Kidney epithelial cell (primary cell): Measurements from ENCODE around the gene GSAP. TPM values are rescaled to one million over a fixed set of nuclear protein-coding genes. Genes with fewer than 3 reads are reported as not detected.

Experiments used
- DNase-seq: peaks from one replicate; pipeline ENCODE4 v3.0.0-alpha.2; 2010; ENCODE audit warnings: low read depth
- H3K27me3 ChIP-seq: 2 replicates; pipeline ENCODE4 v1.6.0; 2011; ENCODE audit warnings: low read length; ENCODE audit not compliant: control insufficient read depth, insufficient read depth
- H3K36me3 ChIP-seq: 2 replicates; pipeline ENCODE4 v1.5.1; 2011; ENCODE audit warnings: low read length; ENCODE audit not compliant: control insufficient read depth, insufficient read depth
- H3K4me3 ChIP-seq: 2 replicates; pipeline ENCODE4 v1.5.1; 2011; ENCODE audit warnings: low read depth, mild to moderate bottlenecking, control low read depth, low read length
- total RNA-seq: library from RNA; depleted of rRNA; stranded (reverse); fragments of >200 nt; gene quantifications from 2 replicates; pipeline ENCODE4 v1.2.3, GENCODE V29; 2015
- TF ChIP-seq, protein P1 (sequence below): IDR thresholded peaks from 2 replicates; pipeline ENCODE4 v1.5.1; 2011; ENCODE audit warnings: mild to moderate bottlenecking, moderate library complexity, low read length, control low read depth, inconsistent platforms; ENCODE audit not compliant: insufficient read depth, poor library complexity, severe bottlenecking

GSAP gene
- total RNA-seq, 1 donor from 2014 or later, result 4.3 TPM

DNA sequence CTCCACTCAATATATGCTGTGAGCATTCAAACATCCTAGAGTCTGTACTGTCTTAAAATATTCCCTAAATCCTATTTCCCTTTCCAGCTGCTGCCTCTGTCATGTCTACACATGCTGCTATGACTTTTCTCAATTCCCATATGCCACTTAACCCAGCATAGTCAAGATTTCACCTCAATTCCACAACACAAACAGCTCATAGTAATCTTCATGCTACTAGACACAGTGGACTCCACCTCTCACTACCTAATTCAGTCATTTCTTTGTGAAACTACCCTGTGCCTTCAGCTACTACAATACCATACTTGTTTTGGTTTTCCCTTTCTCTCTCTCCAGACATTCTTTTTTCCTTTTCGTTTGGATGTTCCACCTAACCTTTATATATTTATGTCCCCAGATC is 45.5 kb downstream of the GSAP start:
- Histone ChIP-seq H3K36me3 (no peaks in the 10 kb centered on the region), H3K27me3 (no peaks in the 10 kb centered on the region), H3K4me3 (no peak overlapping the region)
- no peak for DNase-seq
- TF ChIP-seq, protein P1, sequence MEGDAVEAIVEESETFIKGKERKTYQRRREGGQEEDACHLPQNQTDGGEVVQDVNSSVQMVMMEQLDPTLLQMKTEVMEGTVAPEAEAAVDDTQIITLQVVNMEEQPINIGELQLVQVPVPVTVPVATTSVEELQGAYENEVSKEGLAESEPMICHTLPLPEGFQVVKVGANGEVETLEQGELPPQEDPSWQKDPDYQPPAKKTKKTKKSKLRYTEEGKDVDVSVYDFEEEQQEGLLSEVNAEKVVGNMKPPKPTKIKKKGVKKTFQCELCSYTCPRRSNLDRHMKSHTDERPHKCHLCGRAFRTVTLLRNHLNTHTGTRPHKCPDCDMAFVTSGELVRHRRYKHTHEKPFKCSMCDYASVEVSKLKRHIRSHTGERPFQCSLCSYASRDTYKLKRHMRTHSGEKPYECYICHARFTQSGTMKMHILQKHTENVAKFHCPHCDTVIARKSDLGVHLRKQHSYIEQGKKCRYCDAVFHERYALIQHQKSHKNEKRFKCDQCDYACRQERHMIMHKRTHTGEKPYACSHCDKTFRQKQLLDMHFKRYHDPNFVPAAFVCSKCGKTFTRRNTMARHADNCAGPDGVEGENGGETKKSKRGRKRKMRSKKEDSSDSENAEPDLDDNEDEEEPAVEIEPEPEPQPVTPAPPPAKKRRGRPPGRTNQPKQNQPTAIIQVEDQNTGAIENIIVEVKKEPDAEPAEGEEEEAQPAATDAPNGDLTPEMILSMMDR, result no peak

- no peak overlapping the region for H3K4me3 ChIP-seq
- no peaks in the 10 kb centered on the region for H3K27me3 ChIP-seq
- TF ChIP-seq, protein P1, result no peak
- DNase-seq, result no peak
- no peaks in the 10 kb centered on the region for H3K36me3 ChIP-seq
Observed at GRCh38 chr7:77368974-77369373, 47.2 kb downstream of the GSAP start.

DNA sequence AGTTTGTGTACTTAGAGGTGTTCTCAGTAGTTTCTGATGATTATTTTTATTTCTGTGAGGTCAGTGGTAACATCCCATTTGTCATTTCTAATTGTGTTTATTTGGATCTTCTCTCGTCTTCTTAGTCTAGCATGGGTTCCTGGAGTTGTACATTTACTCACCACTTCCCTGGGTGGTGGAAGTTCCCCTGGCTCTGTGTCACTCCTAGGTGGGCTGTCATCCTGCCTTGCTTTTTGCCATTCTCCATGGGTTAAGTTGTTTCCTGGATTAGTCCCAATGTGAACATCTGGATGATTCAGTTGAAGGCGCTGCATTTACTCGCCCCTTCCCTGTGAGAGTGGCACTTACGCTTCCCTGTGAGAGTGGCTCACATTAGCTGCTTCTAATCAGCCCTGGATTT is 48.2 kb downstream of the GSAP start:
- Histone ChIP-seq H3K4me3 (no peak overlapping the region), H3K27me3 (no peaks in the 10 kb centered on the region), H3K36me3 (no peaks in the 10 kb centered on the region)
- no peak for DNase-seq
- TF ChIP-seq, protein P1, result no peak

DNA sequence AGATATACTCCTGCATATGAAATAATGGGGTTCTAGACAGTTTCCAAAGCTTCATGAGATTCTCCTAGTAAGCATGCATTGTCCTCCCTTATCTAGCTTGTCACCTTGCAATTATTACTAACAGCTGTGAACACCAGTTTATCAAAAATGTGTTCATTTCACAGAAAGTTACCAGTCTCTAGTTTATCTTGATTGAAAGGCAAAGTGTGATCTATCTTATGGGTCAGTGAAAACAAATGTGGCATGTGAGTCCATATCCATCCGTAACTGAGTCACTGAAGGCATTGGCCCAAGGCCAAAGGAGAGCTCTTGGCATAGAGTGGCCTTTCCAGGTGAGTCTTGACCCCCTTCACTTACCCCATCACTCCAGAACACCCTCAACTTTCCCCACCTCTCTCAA is 53.2 kb downstream of the GSAP start:
- Histone ChIP-seq H3K36me3 (no peaks in the 10 kb centered on the region), H3K27me3 (no peaks in the 10 kb centered on the region), H3K4me3 (no peak overlapping the region)
- DNase-seq, result no peak
- TF ChIP-seq, protein P1, result no peak

GRCh38 chr7:77360969-77361368 is 55.2 kb downstream of the GSAP start:
- no peak for DNase-seq
- Histone ChIP-seq H3K4me3 (no peak overlapping the region), H3K36me3 (no peaks in the 10 kb centered on the region), H3K27me3 (no peaks in the 10 kb centered on the region)
- TF ChIP-seq, protein P1, result no peak

DNA sequence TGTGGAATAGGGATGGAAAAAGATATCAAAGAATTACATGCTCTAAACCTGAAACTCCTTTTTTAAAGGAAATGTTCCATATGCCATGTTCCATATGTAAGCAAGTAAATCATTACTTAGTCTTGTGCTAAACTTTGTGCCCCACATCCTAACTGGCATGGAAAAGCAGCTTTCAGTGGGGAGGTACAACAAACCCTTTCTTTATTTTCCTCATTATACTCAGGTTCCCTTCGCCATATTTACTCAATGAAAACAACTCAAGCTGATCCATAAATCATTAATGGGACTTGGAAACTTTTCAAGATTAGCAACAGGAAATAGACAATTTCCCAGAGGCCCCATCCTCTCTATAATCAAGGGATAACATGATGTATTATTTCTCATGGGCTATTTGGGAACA is 56.0 kb downstream of the GSAP start:
- no peaks in the 10 kb centered on the region for H3K36me3 ChIP-seq
- TF ChIP-seq, protein P1, result no peak
- H3K4me3 ChIP-seq, result no peak overlapping the region
- H3K27me3 ChIP-seq, result no peaks in the 10 kb centered on the region
- no peak for DNase-seq
